Caki2 (cell line): ENCODE results near the gene SDK1. TPM values are rescaled to one million over a fixed set of nuclear protein-coding genes. Genes with fewer than 3 reads are reported as not detected.

Experiments used
- DNase-seq: peaks from one replicate; pipeline ENCODE4 v3.0.0-alpha.2; 2015; ENCODE audit warnings: low read depth
- in situ Hi-C: cut with HindIII; loops from 2 replicates; pipeline ENCODE4 v1.10.0; 2016; ENCODE audit warnings: low sequenced_read_pairs, low pct_unique_long_range_greater_than_20kb, mixed read lengths
- total RNA-seq: library from RNA; depleted of rRNA; stranded (reverse); fragments of >200 nt; shearing (Covaris generic); gene quantifications from 2 replicates; pipeline ENCODE4 v1.2.3, GENCODE V29; 2014; ENCODE audit warnings: low replicate concordance

Gene SDK1
- total RNA-seq, 1 experiment from 2014 or later: 9.1 TPM

GRCh38 chr7:4028221-4028620, 727.2 kb downstream of the SDK1 start:
- in situ Hi-C loops: no loop called here

DNA sequence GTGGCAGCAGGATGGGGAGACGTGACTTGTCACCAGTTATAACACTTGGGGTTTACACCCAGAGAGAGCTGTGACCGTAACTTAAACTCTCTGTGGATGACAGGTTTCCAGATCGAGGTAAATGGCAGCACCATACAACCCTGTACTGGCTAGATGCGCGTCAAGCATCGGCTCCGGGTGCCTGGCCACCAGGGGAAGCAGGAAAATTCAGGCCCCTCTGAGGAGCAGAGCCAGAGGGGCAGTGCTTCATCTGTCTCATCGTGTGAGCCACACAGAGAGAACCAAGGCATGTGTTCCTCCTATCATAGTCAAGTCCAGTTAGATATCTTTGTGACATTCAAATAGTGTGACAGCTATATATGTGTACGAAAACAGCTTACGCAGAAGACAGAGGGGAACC, 728.9 kb downstream of the SDK1 start:
- in situ Hi-C loops: no loop called here
- no peak for DNase-seq

More at GRCh38 chr7:4028221-4028620, 727.2 kb downstream of the SDK1 start:
- DNase-seq: no peak

GRCh38 chr7:4030346-4030950, 729.4 kb downstream of the SDK1 start:
- in situ Hi-C loops: no loop called here
- DNase-seq: no peak

GRCh38 chr7:4033996-4034395, 732.9 kb downstream of the SDK1 start:
- in situ Hi-C loops: no loop called here

DNA sequence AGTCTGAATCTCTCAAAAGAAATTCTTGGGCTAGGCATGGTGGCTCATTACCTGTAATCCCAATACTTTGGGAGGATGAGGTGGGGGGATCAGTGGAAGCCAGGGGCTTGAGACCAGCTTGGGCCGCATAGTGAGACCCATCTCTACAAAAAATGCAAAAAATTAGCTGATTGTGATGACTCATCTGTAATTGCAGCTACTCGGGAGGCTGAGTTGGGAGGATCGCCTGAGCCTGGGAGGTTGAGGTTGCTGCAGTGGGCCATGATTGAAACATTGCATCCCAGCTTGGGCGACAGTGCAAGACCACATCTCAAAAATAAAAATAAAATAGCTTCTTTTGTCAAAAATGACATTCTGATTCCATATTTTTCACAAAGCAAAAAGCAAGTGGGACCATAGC, 736.3 kb downstream of the SDK1 start:
- in situ Hi-C loops: no loop called here
- no peak for DNase-seq

More at GRCh38 chr7:4033996-4034395, 732.9 kb downstream of the SDK1 start:
- DNase-seq: no peak

- in situ Hi-C loops: no loop called here
- no peak for DNase-seq
These were observed 736.8 kb downstream of the SDK1 start for GRCh38 chr7:4037877-4038276.

- in situ Hi-C loops: no loop called here
- DNase-seq: no peak
These were observed 739.3 kb downstream of the SDK1 start for GRCh38 chr7:4040109-4040928.

- in situ Hi-C loops: no loop called here
- DNase-seq: no peak
These were observed 741.5 kb downstream of the SDK1 start for GRCh38 chr7:4042402-4043045.

DNA sequence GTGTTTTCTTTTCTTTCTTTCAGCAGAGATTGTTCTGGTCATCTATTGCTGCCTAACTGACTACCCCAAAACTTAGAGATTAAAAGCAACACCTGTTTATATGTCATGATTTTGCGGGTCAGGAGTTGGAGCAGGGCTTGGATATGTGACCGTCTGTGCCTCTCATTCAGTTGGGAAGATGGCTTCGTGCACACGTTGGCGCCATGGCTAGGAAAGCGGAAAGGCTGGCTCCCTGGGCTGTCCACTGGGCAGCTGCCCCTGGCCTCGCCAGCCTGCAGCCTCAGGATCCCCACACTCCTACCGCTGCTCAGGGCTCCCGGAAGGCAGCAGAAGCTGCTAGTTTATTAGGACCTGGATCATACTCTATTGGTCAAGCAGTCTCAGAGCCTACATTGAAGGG, 742.9 kb downstream of the SDK1 start:
- in situ Hi-C loops: no loop called here
- no peak for DNase-seq

DNA sequence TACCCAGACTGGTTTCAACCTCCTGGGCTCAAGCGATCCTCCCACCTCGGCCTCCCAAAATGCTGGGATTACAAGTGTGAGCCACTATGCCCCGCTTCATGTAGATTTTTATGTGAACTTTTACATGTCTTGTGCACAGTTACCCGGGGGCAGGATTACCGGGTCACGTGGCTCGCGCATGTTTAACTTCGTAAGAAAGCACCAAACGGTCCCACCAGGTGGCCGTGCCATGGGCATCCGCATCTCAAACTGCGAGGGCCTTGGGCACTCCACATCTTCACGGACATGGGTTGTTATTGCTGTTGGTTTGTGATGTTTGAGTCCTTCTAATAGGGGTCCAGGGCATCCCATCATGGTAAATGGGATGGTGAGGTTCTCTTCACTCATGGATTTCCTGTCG, 744.4 kb downstream of the SDK1 start:
- in situ Hi-C loops: no loop called here

DNA sequence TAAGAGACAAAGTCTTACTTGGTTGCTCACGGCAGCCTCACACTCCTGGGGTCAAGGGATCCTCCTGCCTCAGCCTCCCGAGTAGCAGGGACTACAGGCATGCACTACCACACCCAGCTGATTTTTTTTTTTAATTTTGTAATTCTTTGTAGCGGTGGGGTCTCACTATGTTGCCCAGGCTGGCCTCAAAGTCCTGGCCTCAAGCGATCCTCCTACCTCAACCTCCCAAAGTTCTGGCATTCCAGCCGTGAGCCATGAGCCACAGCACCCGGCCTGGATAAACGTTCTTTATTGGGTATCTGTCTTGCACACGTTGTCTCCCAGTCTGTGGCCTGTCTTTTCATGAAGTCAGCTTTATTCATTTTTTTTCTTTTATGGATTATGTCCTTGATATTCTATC, 744.9 kb downstream of the SDK1 start:
- in situ Hi-C loops: no loop called here
- no peak for DNase-seq

More for the DNA sequence above, 744.4 kb downstream of the SDK1 start:
- DNase-seq: no peak

- in situ Hi-C loops: no loop called here
- no peak for DNase-seq
These were observed 747.3 kb downstream of the SDK1 start for GRCh38 chr7:4048336-4048735.

DNA sequence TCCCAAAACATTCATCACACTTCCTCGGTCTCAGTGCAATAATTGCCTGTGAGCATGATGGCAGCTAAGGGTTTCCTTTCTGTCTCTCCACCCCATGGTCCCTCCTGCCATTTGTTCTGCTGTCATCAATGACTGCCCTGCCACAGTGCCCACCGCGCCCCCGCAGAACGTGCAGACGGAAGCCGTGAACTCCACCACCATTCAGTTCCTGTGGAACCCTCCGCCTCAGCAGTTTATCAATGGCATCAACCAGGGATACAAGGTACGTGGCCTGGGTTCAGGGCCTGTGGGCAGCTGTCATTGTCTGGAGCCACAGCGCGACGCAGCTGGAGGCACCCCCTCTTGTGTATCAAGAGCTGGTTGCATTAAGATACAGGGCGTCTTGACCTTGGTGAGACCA, 748.1 kb downstream of the SDK1 start:
- DNase-seq: no peak
- in situ Hi-C loops: no loop called here

GRCh38 chr7:4050126-4050660, 749.1 kb downstream of the SDK1 start:
- in situ Hi-C loops: no loop called here
- no peak for DNase-seq

DNA sequence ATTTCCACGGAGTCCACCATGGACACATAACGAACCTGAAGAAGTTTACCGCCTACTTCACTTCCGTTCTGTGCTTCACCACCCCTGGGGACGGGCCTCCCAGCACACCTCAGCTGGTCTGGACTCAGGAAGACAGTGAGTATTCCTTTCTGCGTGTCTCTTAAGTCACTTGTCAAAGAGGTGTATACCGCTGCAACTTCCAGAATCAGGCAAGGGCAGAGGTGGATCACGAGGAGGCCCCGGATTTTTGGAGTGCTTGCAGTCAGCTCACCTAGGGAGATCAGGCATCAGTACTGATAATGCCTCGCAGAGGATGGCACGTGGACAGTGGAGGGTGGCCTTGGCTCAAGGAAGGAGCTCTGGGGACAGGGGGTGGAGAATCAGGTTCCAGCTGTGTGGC, 750.6 kb downstream of the SDK1 start:
- in situ Hi-C loops: no loop called here
- no peak for DNase-seq

- in situ Hi-C loops: no loop called here
These were observed 751.1 kb downstream of the SDK1 start for GRCh38 chr7:4052130-4052529.

GRCh38 chr7:4054158-4054557, 753.1 kb downstream of the SDK1 start:
- in situ Hi-C loops: no loop called here
- DNase-seq: no peak

More at GRCh38 chr7:4052130-4052529, 751.1 kb downstream of the SDK1 start:
- no peak for DNase-seq

DNA sequence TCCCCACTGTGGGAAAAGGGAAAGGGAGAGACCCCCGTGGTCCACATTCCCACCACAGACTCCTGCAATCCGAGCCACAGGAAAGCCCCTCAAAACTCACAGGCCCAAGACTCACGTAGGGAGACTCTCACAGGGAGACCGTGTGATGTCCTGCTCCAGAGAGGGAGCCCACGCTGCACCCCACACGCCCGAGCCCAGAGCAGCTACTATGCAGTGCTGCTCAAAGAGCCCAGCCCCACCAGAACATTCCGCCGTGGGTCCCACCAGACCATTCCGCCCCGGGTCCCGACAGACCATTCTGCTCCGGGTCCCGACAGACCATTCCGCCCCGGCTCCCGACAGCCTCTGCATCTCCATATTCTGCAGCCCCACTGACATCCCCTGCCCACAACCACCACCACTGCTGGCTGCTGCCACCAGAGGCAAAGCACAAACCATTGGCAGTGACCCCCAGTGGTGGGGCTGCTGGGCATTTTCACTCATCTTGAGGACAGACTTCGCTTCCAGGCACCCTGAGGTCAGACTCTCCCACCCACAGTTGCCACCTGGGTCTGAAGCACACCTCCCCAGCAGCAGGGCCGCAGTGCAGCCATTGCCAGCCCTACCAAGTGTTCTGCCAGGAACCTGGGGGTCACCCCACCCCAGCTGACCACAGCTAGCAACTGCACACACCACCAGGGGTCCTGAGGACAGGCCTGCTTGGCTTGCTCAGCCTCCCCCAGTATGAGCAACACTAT, 755.7 kb downstream of the SDK1 start:
- no peak for DNase-seq
- in situ Hi-C loops: no loop called here

DNA sequence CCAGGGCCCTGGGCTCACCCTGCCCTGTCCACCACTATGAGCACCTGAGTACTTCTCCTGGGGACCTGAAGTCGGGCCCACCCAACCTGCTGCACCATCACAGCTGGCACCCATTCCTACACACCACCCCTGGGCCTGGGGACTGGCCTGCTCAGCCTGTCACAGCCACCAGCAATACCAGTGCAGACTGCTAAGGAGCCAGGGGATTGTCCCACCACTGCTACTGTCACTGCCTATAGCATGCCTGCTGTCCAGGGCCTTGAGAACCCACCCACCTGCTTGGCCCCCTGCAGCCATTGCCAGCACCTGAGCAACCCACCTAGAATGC, 756.2 kb downstream of the SDK1 start:
- in situ Hi-C loops: no loop called here
- DNase-seq: no peak
